OCI-LY1 (cell line): ENCODE data around the gene GNPTG.

Experiments
- H2AFZ ChIP-seq: fragments of 200-600 bp; sonication (generic), shearing (Covaris generic); 2 replicates; pipeline ENCODE4 v1.6.0; 2014; ENCODE audit warnings: antibody characterized with exemption, mild to moderate bottlenecking, low read length
- H3F3A ChIP-seq: fragments of 200-600 bp; sonication (generic), shearing (Covaris generic); 2 replicates; pipeline ENCODE4 v1.6.0; 2014; ENCODE audit warnings: mild to moderate bottlenecking, antibody characterized with exemption, low read length, moderate library complexity; ENCODE audit not compliant: insufficient read depth
- H3K27ac ChIP-seq: fragments of 200-600 bp; sonication (generic); 2 replicates; pipeline ENCODE4 v1.5.1; 2014; ENCODE audit warnings: low read length, mixed run types, mild to moderate bottlenecking, low read depth; ENCODE audit not compliant: poor library complexity, severe bottlenecking
- H3K27me3 ChIP-seq: fragments of 200-600 bp; sonication (generic); 2 replicates; pipeline ENCODE4 v1.6.0; 2014; ENCODE audit warnings: antibody characterized with exemption, mild to moderate bottlenecking, low read length, moderate library complexity; ENCODE audit not compliant: insufficient read depth
- H3K36me3 ChIP-seq: fragments of 200-600 bp; sonication (generic); 2 replicates; pipeline ENCODE4 v1.6.1; 2014; ENCODE audit warnings: mild to moderate bottlenecking, antibody characterized with exemption, low read length, moderate library complexity, mixed read lengths; ENCODE audit not compliant: insufficient read depth
- H3K4me1 ChIP-seq: fragments of 200-600 bp; sonication (generic); 2 replicates; pipeline ENCODE4 v1.5.1; 2014; ENCODE audit warnings: mild to moderate bottlenecking, low read length, moderate library complexity; ENCODE audit not compliant: insufficient read depth, severe bottlenecking
- H3K4me2 ChIP-seq: fragments of 200-600 bp; sonication (generic), shearing (Covaris generic); 2 replicates; pipeline ENCODE4 v1.6.1; 2014; ENCODE audit warnings: low read length
- H3K4me3 ChIP-seq: fragments of 200-600 bp; sonication (generic); 2 replicates; pipeline ENCODE4 v1.5.1; 2014; ENCODE audit warnings: low read length, low read depth, mild to moderate bottlenecking, mixed read lengths; ENCODE audit not compliant: poor library complexity, severe bottlenecking
- H3K79me2 ChIP-seq: fragments of 200-600 bp; shearing (Covaris generic); 2 replicates; pipeline ENCODE4 v1.6.1; 2016; ENCODE audit warnings: mixed run types, low read length, mixed read lengths; ENCODE audit not compliant: insufficient read depth
- H3K9ac ChIP-seq: fragments of 200-600 bp; sonication (generic), shearing (Covaris generic); 2 replicates; pipeline ENCODE4 v1.6.1; 2014; ENCODE audit warnings: mild to moderate bottlenecking, low read length, mixed read lengths
- H3K9me2 ChIP-seq: fragments of 200-600 bp; sonication (generic), shearing (Covaris generic); 2 replicates; pipeline ENCODE4 v1.6.1; 2014; ENCODE audit warnings: low read depth, mild to moderate bottlenecking, low read length, mixed read lengths
- H3K9me3 ChIP-seq: fragments of 200-600 bp; shearing (Covaris generic); 2 replicates; pipeline ENCODE4 v1.6.1; 2014; ENCODE audit warnings: low read length, mixed read lengths
- H4K20me1 ChIP-seq: fragments of 200-600 bp; sonication (generic), shearing (Covaris generic); 2 replicates; pipeline ENCODE4 v1.6.0; 2016; ENCODE audit warnings: mild to moderate bottlenecking, low read length; ENCODE audit not compliant: insufficient read depth
- CTCF ChIP-seq: fragments of 200-600 bp; sonication (generic), shearing (Covaris generic); IDR thresholded peaks from 2 replicates; pipeline ENCODE4 v1.5.1; 2017; ENCODE audit warnings: mild to moderate bottlenecking, antibody characterized with exemption, low read length, moderate library complexity, mixed read lengths
- EZH2 ChIP-seq: fragments of 200-600 bp; sonication (generic), shearing (Covaris generic); IDR thresholded peaks from 2 replicates; pipeline ENCODE4 v1.8.0; 2017; ENCODE audit warnings: borderline replicate concordance, mixed run types, mild to moderate bottlenecking, antibody characterized with exemption, low read length, moderate library complexity, mixed read lengths

Gene GNPTG

DNA sequence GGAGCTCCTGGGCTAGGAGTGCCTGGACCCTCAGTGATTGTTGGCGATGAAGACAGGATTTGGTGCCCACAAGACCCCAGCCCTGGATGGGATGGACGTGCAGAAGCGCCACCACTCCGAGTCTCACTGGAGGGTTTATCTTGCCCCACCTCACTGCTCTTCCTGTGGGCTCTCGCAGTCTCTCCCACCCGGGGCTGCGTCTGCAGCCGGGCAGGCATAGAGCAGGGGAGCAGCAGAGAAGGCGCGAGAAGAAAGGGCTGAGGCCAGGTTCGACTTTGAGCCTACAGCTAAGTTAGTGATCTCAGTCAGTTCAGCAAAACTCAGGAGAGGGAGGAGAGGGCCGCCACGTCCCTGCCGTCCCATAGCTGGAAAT, 35.7 kb upstream of the GNPTG start:
- Histone ChIP-seq H3K9ac (no peak overlapping the region), H3K9me3 (no peaks in the 10 kb centered on the region), H3F3A (no peaks in the 10 kb centered on the region), H3K27ac (no peak overlapping the region), H3K4me3 (no peak overlapping the region), H3K4me1 (peaks cover 15% of the 10 kb centered on the region), H3K79me2 (peaks cover 33% of the 10 kb centered on the region), H2AFZ (no peak overlapping the region), H3K36me3 (peaks cover 98% of the 10 kb centered on the region), H3K4me2 (no peak overlapping the region), H3K27me3 (no peaks in the 10 kb centered on the region), H4K20me1 (no peaks in the 10 kb centered on the region), H3K9me2 (no peaks in the 10 kb centered on the region)
- no peak for TF ChIP-seq EZH2
- TF ChIP-seq CTCF, result no peak

GRCh38 chr16:1317479-1318267, 34.1 kb upstream of the GNPTG start:
- Histone ChIP-seq H3K9ac (no peak overlapping the region), H2AFZ (no peak overlapping the region), H3K4me2 (no peak overlapping the region), H4K20me1 (no peaks in the 10 kb centered on the region), H3K79me2 (peaks cover 17% of the 10 kb centered on the region), H3K27me3 (no peaks in the 10 kb centered on the region), H3K9me3 (no peaks in the 10 kb centered on the region), H3K4me1 (no peaks in the 10 kb centered on the region), H3K36me3 (peaks cover 97% of the 10 kb centered on the region), H3K27ac (no peak overlapping the region), H3K4me3 (no peak overlapping the region), H3F3A (no peaks in the 10 kb centered on the region), H3K9me2 (no peaks in the 10 kb centered on the region)
- TF ChIP-seq EZH2 (no peak), CTCF (no peak)

DNA sequence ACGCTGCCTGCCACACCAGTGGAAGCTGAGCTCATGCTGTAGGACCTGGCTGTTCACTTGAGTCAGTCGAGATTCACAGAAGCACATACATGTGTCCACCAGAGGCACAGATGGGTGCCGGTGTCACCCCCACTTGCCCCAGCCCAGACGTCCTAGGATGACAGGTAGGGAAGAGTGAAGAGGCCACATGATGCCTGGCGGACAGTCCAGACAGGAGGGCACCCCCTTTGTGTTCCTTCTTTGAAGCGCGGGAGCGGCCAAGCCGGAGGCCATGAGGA, 33.5 kb upstream of the GNPTG start:
- Histone ChIP-seq H3K4me3 (no peak overlapping the region), H3K36me3 (peaks cover 96% of the 10 kb centered on the region), H3F3A (no peaks in the 10 kb centered on the region), H3K9me3 (no peaks in the 10 kb centered on the region), H3K4me1 (no peaks in the 10 kb centered on the region), H2AFZ (no peak overlapping the region), H3K27ac (no peak overlapping the region), H3K79me2 (peaks cover 11% of the 10 kb centered on the region), H3K9ac (no peak overlapping the region), H3K27me3 (no peaks in the 10 kb centered on the region), H3K9me2 (no peaks in the 10 kb centered on the region), H4K20me1 (no peaks in the 10 kb centered on the region), H3K4me2 (no peak overlapping the region)
- no peak for TF ChIP-seq EZH2
- no peak for TF ChIP-seq CTCF
